ENCODE data around the gene LATS2.

The LATS2 gene

GRCh38 chr13:21061029-21061763 lies at the start of gene LATS2 (continued):
- TF ChIP-seq ZNF292 (tag by site-specific recombination; IDR thresholded peaks at IDR 0.05; ENCODE audit: borderline replicate concordance, low read depth) (no peak), WT1 (tag by site-specific recombination; IDR thresholded peaks at IDR 0.05) (peak; percentile 29; the same call in 1 of the 2 replicates), PRDM4 (tag by site-specific recombination; IDR thresholded peaks at IDR 0.05) (no peak), KLF1 (tag by site-specific recombination; IDR thresholded peaks at IDR 0.05) (peak; percentile 66; the same call in 1 of the 2 replicates), ZNF202 (tag by site-specific recombination; IDR thresholded peaks at IDR 0.05; ENCODE audit: borderline replicate concordance) (no peak), ZNF639 (tag by site-specific recombination; IDR thresholded peaks at IDR 0.05) (no peak), ZNF404 (tag by site-specific recombination; IDR thresholded peaks at IDR 0.05) (no peak), PRDM10 (tag by site-specific recombination; IDR thresholded peaks at IDR 0.05) (peak; percentile 50), ZNF112 (tag by site-specific recombination; IDR thresholded peaks at IDR 0.05) (no peak), ZNF600 (tag by site-specific recombination; IDR thresholded peaks at IDR 0.05) (no peak), ZEB2 (tag by site-specific recombination; IDR thresholded peaks at IDR 0.05) (peak; percentile 62; the same call in 1 of the 2 replicates), ZNF426 (tag by site-specific recombination; IDR thresholded peaks at IDR 0.05) (no peak), HOXA7 (CRISPR knock-in tag; IDR thresholded peaks at IDR 0.05; ENCODE audit: borderline replicate concordance) (no peak), ZNF16 (tag by site-specific recombination; IDR thresholded peaks at IDR 0.05; ENCODE audit: low read depth) (no peak)

DNA sequence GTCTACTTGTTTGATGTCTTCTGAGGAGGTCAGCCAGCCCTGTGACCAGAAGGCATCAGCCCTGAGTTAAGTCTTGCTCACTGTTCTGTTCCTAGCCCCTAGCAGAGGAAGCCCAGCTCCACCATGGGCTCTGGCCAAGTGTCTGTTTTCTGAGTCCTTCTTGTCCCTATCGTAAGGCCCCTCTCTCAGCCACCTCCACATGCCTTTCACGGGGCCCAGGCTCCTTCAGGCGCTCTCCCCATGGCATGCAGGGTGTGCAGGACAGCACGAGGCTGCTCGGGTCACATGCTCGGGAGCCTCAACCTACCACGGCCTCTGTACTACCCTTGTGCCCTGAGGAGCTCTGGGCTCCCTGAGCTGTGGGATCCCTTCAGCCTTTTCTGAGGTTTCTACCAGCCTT lies 47.8 kb upstream of the LATS2 start:
- ChIA-PET POLR2A (no interaction called here), CTCF (interaction anchor here (0.6 to 1.5 kb wide), 4 partner anchors 184 to 449 kb away, joined by 3 read pairs; no protein-coding TSS in a partner anchor)
- H3K36me3 ChIP-seq (ENCODE audit: control insufficient read depth in 2 of 2, insufficient read depth in 1 of 2, low read length in 2 of 2): no peaks in the 10 kb centered on the region
- no peak overlapping the region for H3K4me3 ChIP-seq (ENCODE audit: low read depth, low read length)
- TF ChIP-seq ATF2 (tag by site-specific recombination; IDR thresholded peaks at IDR 0.05; ENCODE audit: low read depth) (no peak), ZNF138 (tag by site-specific recombination; IDR thresholded peaks at IDR 0.05; ENCODE audit: borderline replicate concordance) (no peak), ZNF114 (tag by site-specific recombination; IDR thresholded peaks at IDR 0.05) (no peak), ZFP37 (tag by site-specific recombination; IDR thresholded peaks at IDR 0.05) (no peak), ZNF394 (tag by site-specific recombination; IDR thresholded peaks at IDR 0.05; ENCODE audit: borderline replicate concordance) (no peak), ZNF324 (tag by site-specific recombination; IDR thresholded peaks at IDR 0.05) (no peak)
- TF ChIP-seq, protein P1, sequence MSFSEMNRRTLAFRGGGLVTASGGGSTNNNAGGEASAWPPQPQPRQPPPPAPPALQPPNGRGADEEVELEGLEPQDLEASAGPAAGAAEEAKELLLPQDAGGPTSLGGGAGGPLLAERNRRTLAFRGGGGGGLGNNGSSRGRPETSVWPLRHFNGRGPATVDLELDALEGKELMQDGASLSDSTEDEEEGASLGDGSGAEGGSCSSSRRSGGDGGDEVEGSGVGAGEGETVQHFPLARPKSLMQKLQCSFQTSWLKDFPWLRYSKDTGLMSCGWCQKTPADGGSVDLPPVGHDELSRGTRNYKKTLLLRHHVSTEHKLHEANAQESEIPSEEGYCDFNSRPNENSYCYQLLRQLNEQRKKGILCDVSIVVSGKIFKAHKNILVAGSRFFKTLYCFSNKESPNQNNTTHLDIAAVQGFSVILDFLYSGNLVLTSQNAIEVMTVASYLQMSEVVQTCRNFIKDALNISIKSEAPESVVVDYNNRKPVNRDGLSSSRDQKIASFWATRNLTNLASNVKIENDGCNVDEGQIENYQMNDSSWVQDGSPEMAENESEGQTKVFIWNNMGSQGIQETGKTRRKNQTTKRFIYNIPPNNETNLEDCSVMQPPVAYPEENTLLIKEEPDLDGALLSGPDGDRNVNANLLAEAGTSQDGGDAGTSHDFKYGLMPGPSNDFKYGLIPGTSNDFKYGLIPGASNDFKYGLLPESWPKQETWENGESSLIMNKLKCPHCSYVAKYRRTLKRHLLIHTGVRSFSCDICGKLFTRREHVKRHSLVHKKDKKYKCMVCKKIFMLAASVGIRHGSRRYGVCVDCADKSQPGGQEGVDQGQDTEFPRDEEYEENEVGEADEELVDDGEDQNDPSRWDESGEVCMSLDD (tag by site-specific recombination; IDR thresholded peaks at IDR 0.05): no peak
- H3K4me1 ChIP-seq (ENCODE audit: control insufficient read depth, insufficient read depth, low read length): no peaks in the 10 kb centered on the region
- no peaks in the 10 kb centered on the region for H3K9me3 ChIP-seq (ENCODE audit: control insufficient read depth, insufficient read depth, low read depth, low read length)
- H3K27ac ChIP-seq (ENCODE audit: extremely low read depth, low read depth, low read length): no peak overlapping the region

Data from HEK293 (cell line).